GM23338 (cell line): Measurements from ENCODE around the gene PHF20.

Source experiments
- CREB1 ChIP-seq: fragments of 250-450 bp; sonication (Bioruptor Pico); IDR thresholded peaks from 2 replicates; pipeline ENCODE4 v1.5.0; 2020; ENCODE audit warnings: low read depth, mild to moderate bottlenecking, moderate library complexity
- EZH2 ChIP-seq: fragments of 200-600 bp; sonication (generic); IDR thresholded peaks from one replicate; pipeline ENCODE4 v1.8.0; 2017; ENCODE audit warnings: antibody characterized with exemption, mild to moderate bottlenecking, low read depth; ENCODE audit not compliant: unreplicated experiment
- EZH2phosphoT487 ChIP-seq: fragments of 200-600 bp; sonication (generic); IDR thresholded peaks from one replicate; pipeline ENCODE4 v1.8.1; 2018; ENCODE audit warnings: antibody characterized with exemption; ENCODE audit not compliant: unreplicated experiment
- JUNB ChIP-seq: IDR thresholded peaks from one replicate; pipeline ENCODE4 v1.6.1; 2016; ENCODE audit warnings: antibody characterized with exemption; ENCODE audit not compliant: unreplicated experiment
- POLR2AphosphoS5 ChIP-seq: IDR thresholded peaks from 2 replicates; pipeline ENCODE4 v1.6.1; 2016; ENCODE audit warnings: antibody characterized with exemption, low read depth
- STAT1 ChIP-seq: IDR thresholded peaks from one replicate; pipeline ENCODE4 v1.6.1; 2016; ENCODE audit warnings: antibody characterized with exemption; ENCODE audit not compliant: unreplicated experiment
- ZNF114 ChIP-seq: fragments of 250-450 bp; sonication (Bioruptor Pico); IDR thresholded peaks from 2 replicates; pipeline ENCODE4 v1.5.0; 2020; ENCODE audit warnings: mild to moderate bottlenecking, moderate library complexity
- ZNF331 ChIP-seq: fragments of 250-450 bp; sonication (Bioruptor Pico); IDR thresholded peaks from 2 replicates; pipeline ENCODE4 v1.5.0; 2020; ENCODE audit warnings: low read depth, mild to moderate bottlenecking, moderate library complexity
- TF ChIP-seq, protein P1 (sequence below), 2 experiments: fragments of 200-600 bp in 1 of 2; sonication (generic) in 1 of 2; conservative IDR thresholded peaks; 2 replicates each; pipeline versions ENCODE4 v1.5.1 to v1.6.1; 2016 to 2017; ENCODE audit warnings: antibody characterized with exemption in 2 of 2, low read depth in 2 of 2, mild to moderate bottlenecking in 2 of 2, moderate library complexity in 1 of 2
- TF ChIP-seq, protein P2 (sequence below): IDR thresholded peaks from one replicate; pipeline ENCODE4 v1.6.1; 2018; ENCODE audit warnings: antibody characterized with exemption; ENCODE audit not compliant: unreplicated experiment
- TF ChIP-seq, protein P3 (sequence below): IDR thresholded peaks from 2 replicates; pipeline ENCODE4 v1.6.1; 2016; ENCODE audit warnings: antibody characterized with exemption

DNA sequence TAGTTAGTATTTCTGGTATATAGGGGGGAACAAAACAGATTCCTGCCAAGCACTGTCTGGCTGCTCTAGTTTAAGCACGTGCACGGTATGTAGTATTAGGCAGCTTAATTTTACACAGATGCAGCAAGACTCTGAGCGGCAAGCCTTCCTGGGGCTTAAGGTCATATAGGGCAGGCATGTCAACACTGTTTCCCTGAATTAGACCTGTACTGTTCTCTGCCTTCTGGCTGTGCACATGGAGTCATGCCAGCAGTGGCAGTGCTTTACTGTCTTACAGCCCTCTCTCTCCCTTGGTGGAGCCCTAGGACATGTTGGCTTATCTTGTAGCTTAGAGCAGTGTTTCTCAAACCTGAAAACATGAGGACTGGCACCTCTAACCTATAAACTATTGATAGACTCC, 56.6 kb downstream of the PHF20 start:
- TF ChIP-seq POLR2AphosphoS5 (no peak), EZH2 (no peak), ZNF331 (CRISPR knock-in tag) (no peak), ZNF114 (no peak), JUNB (no peak), CREB1 (CRISPR knock-in tag) (no peak), STAT1 (no peak), EZH2phosphoT487 (no peak)
- TF ChIP-seq, protein P1, sequence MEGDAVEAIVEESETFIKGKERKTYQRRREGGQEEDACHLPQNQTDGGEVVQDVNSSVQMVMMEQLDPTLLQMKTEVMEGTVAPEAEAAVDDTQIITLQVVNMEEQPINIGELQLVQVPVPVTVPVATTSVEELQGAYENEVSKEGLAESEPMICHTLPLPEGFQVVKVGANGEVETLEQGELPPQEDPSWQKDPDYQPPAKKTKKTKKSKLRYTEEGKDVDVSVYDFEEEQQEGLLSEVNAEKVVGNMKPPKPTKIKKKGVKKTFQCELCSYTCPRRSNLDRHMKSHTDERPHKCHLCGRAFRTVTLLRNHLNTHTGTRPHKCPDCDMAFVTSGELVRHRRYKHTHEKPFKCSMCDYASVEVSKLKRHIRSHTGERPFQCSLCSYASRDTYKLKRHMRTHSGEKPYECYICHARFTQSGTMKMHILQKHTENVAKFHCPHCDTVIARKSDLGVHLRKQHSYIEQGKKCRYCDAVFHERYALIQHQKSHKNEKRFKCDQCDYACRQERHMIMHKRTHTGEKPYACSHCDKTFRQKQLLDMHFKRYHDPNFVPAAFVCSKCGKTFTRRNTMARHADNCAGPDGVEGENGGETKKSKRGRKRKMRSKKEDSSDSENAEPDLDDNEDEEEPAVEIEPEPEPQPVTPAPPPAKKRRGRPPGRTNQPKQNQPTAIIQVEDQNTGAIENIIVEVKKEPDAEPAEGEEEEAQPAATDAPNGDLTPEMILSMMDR (conservative IDR thresholded peaks at IDR 0.05; ENCODE audit: low read depth in 2 of 2): no peak
- TF ChIP-seq, protein P2, sequence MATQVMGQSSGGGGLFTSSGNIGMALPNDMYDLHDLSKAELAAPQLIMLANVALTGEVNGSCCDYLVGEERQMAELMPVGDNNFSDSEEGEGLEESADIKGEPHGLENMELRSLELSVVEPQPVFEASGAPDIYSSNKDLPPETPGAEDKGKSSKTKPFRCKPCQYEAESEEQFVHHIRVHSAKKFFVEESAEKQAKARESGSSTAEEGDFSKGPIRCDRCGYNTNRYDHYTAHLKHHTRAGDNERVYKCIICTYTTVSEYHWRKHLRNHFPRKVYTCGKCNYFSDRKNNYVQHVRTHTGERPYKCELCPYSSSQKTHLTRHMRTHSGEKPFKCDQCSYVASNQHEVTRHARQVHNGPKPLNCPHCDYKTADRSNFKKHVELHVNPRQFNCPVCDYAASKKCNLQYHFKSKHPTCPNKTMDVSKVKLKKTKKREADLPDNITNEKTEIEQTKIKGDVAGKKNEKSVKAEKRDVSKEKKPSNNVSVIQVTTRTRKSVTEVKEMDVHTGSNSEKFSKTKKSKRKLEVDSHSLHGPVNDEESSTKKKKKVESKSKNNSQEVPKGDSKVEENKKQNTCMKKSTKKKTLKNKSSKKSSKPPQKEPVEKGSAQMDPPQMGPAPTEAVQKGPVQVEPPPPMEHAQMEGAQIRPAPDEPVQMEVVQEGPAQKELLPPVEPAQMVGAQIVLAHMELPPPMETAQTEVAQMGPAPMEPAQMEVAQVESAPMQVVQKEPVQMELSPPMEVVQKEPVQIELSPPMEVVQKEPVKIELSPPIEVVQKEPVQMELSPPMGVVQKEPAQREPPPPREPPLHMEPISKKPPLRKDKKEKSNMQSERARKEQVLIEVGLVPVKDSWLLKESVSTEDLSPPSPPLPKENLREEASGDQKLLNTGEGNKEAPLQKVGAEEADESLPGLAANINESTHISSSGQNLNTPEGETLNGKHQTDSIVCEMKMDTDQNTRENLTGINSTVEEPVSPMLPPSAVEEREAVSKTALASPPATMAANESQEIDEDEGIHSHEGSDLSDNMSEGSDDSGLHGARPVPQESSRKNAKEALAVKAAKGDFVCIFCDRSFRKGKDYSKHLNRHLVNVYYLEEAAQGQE: no peak
- TF ChIP-seq, protein P3, sequence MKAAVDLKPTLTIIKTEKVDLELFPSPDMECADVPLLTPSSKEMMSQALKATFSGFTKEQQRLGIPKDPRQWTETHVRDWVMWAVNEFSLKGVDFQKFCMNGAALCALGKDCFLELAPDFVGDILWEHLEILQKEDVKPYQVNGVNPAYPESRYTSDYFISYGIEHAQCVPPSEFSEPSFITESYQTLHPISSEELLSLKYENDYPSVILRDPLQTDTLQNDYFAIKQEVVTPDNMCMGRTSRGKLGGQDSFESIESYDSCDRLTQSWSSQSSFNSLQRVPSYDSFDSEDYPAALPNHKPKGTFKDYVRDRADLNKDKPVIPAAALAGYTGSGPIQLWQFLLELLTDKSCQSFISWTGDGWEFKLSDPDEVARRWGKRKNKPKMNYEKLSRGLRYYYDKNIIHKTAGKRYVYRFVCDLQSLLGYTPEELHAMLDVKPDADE: no peak
